ENCODE data around the gene TP53BP1. TPM values are rescaled to one million over a fixed set of nuclear protein-coding genes. Genes with fewer than 3 reads are reported as not detected.

Gene TP53BP1
- total RNA-seq, 4 donors from 2014 or later: 23.2 to 52.8 (median 39.2) TPM

DNA sequence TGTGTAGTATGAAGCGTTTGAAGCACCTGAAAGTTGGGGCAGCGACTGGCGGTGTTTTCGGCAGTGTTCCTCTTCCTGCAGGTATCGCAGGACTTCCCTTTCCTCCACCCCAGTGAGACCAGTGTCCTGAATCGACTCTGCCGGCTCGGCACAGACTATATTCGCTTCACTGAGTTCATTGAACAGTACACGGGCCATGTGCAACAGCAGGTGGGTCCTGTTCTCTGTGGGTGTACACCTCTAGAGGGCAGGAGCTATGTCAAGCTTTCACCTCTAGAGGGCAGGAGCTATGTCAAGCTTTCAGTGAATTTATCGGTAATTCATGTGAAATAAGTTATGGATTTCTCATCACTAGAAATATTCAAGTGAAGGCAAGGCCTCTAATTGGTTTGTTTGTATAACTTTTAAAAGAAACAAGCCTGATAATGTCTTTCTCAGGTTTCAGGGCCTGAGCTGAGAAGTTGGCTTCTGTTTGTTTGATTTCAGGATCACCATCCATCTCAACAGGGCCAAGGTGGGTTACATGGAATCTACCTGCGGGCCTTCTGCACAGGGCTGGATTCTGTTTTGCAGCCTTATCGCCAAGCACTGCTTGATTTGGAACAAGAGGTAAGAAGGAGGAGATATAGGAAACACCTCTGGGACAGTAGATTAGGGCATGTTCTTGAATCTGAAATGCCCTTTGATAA is 116.8 kb downstream of the TP53BP1 start:
- TF ChIP-seq, protein P1, sequence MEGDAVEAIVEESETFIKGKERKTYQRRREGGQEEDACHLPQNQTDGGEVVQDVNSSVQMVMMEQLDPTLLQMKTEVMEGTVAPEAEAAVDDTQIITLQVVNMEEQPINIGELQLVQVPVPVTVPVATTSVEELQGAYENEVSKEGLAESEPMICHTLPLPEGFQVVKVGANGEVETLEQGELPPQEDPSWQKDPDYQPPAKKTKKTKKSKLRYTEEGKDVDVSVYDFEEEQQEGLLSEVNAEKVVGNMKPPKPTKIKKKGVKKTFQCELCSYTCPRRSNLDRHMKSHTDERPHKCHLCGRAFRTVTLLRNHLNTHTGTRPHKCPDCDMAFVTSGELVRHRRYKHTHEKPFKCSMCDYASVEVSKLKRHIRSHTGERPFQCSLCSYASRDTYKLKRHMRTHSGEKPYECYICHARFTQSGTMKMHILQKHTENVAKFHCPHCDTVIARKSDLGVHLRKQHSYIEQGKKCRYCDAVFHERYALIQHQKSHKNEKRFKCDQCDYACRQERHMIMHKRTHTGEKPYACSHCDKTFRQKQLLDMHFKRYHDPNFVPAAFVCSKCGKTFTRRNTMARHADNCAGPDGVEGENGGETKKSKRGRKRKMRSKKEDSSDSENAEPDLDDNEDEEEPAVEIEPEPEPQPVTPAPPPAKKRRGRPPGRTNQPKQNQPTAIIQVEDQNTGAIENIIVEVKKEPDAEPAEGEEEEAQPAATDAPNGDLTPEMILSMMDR (IDR thresholded peaks at IDR 0.05): no peak
- ATAC-seq (ENCODE audit: low FRiP score): no peak

DNA sequence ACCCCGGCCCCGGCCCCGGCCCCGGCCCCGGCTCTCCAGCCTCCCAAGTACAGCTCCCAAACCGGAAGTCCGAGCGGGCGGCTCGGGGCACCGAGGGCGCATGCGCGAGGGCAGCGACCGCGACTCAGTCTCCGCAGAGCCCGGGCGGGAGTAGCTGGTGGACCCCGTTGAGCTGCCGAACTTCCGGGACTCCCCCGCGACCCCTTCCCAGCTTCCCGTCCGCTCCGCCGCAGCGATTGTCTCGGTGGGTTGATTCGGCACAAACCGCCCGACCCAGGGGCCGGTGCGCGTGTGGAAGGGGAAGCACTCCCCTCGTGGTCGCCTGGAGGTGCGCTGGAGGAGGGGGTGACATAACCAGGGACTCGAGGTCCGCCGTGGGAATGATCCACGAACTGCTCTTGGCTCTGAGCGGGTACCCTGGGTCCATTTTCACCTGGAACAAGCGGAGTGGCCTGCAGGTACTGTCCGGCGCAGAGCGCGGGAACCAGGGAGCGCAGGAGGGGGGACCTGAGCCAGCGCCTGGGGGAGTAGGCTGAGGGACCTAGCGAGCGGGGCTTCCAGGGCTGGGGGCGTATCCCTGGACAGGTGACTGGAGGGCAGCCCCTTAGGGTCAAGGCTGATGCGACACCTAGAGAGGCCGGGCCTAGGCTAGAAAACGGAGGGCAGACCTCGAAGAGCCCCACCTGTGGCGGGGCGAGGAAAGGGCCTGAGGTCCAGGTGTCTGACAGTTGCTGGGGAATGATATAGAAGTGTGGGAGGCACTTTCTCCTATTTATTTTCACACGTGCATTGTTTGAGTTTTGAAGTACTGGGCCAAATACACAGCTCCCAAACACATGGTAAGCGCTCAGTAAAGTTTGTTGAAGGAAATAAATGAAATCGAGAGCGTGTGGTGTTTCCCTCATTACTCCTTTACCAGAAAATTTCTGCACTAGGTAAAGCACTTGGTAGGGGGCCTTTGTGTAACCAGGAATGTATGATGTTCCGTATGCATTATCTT is 121.7 kb downstream of the TP53BP1 start, which contains the start of the genes TUBGCP4 and ZSCAN29:
TUBGCP4 (plus strand) TSS at position 127 of the 1,000 bp plus-strand sequence; CDS start at position 381, 254 bp downstream.
ZSCAN29 (minus strand) TSS at position 69 of the 1,000 bp plus-strand sequence. CDS start 1,130 bp downstream, outside the sequence.
- ATAC-seq (ENCODE audit: low FRiP score): peak; percentile 90
- TF ChIP-seq, protein P1 (IDR thresholded peaks at IDR 0.05): no peak
- DNase-seq (ENCODE audit: low spot score): peak; percentile 23

More for the DNA sequence above, 116.8 kb downstream of the TP53BP1 start:
- no peak for DNase-seq (ENCODE audit: low spot score)

DNA sequence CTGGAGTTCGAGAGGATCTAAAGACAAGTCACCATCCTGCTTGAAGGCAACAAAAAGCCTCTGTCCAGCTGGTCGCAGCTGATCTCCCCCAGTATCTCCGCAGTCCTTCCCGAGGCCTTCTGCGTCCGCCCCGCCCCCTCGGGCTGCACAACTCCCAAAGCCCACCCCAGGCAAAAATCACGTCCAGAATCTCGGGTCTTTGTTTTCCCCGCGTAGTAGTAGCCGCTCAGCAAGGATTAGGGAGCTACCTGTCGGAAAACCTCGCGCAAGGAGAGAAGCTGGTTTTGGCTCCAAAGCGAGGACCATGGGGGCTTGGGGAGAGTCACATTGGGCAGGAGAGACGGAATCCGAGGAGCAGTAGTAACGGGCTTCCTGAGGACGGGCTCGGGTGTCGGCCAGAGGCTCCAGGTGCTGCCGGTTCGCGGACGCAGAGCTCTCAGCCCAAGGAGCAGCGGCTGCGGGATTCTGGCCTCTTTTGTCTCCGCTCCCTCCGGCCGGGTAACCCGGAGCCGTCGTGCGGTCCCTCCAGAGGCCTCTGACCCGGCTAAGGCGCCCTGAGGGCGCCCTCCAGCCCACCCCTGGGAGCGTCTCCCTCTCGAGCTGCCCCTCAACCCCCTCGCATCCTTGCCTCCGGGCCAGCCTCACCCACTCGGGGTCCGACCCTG is 122.5 kb downstream of the TP53BP1 start:
- no peak for DNase-seq (ENCODE audit: low spot score)
- TF ChIP-seq, protein P1 (IDR thresholded peaks at IDR 0.05): no peak

DNA sequence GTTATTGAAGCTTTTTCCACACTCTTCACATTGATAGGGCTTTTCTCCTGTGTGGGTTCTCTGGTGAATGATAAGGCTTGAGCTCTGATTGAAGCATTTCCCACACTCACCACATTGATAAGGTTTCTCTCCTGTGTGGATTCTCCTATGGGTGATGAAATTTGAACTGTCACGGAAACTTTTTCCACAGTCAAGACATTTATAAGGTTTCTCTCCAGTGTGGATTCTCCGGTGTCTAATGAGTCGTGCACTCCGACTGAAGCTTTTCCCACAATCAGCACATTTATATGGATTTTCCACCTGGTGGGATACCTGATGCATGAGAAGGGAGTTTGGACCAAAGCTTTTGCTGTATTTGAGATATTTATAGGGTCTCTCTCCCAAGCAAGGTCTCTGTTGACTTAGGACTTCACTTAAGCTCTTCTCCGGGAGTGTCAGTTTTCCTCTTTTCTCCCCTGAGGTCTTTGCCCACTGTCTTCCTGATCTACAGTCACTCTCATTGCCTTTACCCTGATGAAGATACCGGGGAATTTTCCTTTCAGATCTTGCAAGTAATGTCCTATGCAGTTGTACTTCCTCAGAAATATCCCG is 131.5 kb downstream of the TP53BP1 start:
- TF ChIP-seq, protein P1 (IDR thresholded peaks at IDR 0.05): no peak
- no peak for DNase-seq (ENCODE audit: low spot score)
- ATAC-seq (ENCODE audit: low FRiP score): no peak

More for the DNA sequence above, 122.5 kb downstream of the TP53BP1 start:
- peak; percentile 55 for ATAC-seq (ENCODE audit: low FRiP score)

DNA sequence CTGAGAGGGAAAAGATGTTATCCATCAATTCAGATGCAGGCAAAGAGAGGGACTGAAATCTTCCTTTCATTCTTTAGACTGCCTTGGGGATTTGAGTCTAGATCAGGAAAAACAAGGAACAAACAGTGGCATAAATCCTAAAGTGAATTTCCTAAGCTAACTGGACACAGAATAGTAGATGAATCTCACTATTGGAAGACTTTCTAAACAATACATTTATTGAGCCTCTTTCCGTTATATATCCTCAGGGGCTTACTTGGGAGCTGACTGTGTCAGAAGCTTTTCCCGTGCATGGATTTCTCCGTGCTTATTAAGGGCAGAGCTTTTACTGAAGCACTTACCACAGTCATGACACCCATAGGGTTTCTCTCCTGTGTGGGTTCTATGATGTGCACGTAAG is 132.1 kb downstream of the TP53BP1 start:
- no peak for ATAC-seq (ENCODE audit: low FRiP score)
- DNase-seq (ENCODE audit: low spot score): no peak
- TF ChIP-seq, protein P1 (IDR thresholded peaks at IDR 0.05): no peak

Other genes with a start within 250 kb of the TP53BP1 start
- 1 to 10 TPM in 1 of 4 donors, under 1 TPM in 2, not detected in 1; 0.28 to 5.0 (median 0.94) TPM for gene TGM5, start 226.2 kb downstream of the TP53BP1 start, total RNA-seq
- not detected for gene TGM7, start 190.9 kb downstream of the TP53BP1 start, total RNA-seq
- gene LCMT2, start 162.6 kb downstream of the TP53BP1 start, total RNA-seq: 10 to 100 TPM in 1 of 4 donors, 1 to 10 TPM in 3; 7.3 to 10.8 (median 9.3) TPM
- gene ZSCAN29, start 122.1 kb downstream of the TP53BP1 start, total RNA-seq: 10 to 100 TPM; 12.0 to 26.6 (median 16.7) TPM
- 10 to 100 TPM; 10.5 to 13.2 (median 12.6) TPM for gene TUBGCP4, start 122.1 kb downstream of the TP53BP1 start, total RNA-seq
- gene MAP1A, start 24.5 kb upstream of the TP53BP1 start, total RNA-seq: 10 to 100 TPM in 1 of 4 donors, 1 to 10 TPM in 3; 2.5 to 10.9 (median 5.3) TPM
- 10 to 100 TPM; 18.2 to 46.8 (median 24.7) TPM for gene PPIP5K1, start 97.1 kb upstream of the TP53BP1 start, total RNA-seq
- gene CKMT1B, start 100.9 kb upstream of the TP53BP1 start, total RNA-seq: 1 to 10 TPM in 3 of 4 donors, under 1 TPM in 1; 0.95 to 3.0 (median 2.6) TPM
- gene STRC, start 125.6 kb upstream of the TP53BP1 start, total RNA-seq: under 1 TPM; 0.24 to 0.47 (median 0.39) TPM
- 1 to 10 TPM; 1.3 to 3.2 (median 2.0) TPM for gene CATSPER2, start 155.7 kb upstream of the TP53BP1 start, total RNA-seq
- gene CKMT1A, start 200.7 kb upstream of the TP53BP1 start, total RNA-seq: 1 to 10 TPM in 3 of 4 donors, under 1 TPM in 1; 0.79 to 3.8 (median 1.6) TPM

Measured in omental fat pad (tissue), 4 donors.